ENCODE measurements around the gene HGFAC.

DNA sequence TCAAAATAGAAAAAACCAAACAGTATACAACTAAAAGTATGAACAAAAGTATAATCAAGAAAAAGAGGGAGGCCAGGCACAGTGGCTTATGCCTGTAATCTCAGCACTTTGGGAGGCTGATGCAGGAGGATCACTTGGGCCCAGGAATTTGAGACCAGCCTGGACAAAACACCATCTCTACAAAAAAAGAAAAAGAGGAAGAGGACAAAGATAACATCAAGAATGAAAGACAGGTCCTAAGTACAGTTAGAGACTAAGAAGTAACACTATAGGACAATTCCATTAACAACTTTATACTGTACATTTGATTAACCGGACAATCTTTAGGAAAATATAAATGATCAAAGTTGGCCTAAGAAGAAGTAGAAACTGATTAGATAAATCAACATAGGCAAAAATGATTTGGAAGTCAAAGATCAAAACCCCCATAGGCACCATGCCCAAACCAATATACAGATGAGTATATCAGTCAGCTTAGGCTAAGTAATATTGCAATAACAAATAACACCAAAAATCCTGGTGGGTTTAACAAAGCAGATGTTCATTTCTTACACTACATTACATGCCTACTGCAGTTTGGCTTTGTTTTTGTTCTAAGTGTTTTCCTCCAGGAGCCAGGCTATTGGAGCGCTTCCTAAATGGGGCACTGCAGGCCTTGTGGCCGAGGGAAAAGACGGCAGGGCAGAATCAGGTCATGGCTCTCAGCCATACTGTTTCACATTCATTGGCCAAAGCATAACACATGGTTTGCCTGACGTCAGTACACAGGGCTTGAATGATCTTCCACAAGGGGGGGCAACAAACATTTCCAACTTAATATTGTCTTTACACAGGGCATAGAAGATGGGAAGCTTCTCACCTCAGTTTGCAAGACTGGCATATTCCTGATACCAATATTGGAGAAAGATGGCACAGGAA is 42.2 kb upstream of the HGFAC start:
- TF ChIP-seq, protein P1, sequence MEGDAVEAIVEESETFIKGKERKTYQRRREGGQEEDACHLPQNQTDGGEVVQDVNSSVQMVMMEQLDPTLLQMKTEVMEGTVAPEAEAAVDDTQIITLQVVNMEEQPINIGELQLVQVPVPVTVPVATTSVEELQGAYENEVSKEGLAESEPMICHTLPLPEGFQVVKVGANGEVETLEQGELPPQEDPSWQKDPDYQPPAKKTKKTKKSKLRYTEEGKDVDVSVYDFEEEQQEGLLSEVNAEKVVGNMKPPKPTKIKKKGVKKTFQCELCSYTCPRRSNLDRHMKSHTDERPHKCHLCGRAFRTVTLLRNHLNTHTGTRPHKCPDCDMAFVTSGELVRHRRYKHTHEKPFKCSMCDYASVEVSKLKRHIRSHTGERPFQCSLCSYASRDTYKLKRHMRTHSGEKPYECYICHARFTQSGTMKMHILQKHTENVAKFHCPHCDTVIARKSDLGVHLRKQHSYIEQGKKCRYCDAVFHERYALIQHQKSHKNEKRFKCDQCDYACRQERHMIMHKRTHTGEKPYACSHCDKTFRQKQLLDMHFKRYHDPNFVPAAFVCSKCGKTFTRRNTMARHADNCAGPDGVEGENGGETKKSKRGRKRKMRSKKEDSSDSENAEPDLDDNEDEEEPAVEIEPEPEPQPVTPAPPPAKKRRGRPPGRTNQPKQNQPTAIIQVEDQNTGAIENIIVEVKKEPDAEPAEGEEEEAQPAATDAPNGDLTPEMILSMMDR (IDR thresholded peaks at IDR 0.05), result no peak
- no peak for TF ChIP-seq POLR2A (IDR thresholded peaks at IDR 0.05)

Data from thyroid gland (tissue), 4 donors.